NCI-H146 treated with DMSO at 0.1 percent for 48 hours (cell line): ENCODE results near the gene ANKH.
"Not testable (repeated sequence)": the region's sequence is repeated elsewhere in the genome, so short reads cannot be mapped to it uniquely, and the experiment has no call there.

ENCODE experiments used
- DNase-seq: peaks from one replicate; lab custom pipeline; 2025; ENCODE audit not compliant: unreplicated experiment; lab: John Stamatoyannopoulos, UW

Gene ANKH

DNA sequence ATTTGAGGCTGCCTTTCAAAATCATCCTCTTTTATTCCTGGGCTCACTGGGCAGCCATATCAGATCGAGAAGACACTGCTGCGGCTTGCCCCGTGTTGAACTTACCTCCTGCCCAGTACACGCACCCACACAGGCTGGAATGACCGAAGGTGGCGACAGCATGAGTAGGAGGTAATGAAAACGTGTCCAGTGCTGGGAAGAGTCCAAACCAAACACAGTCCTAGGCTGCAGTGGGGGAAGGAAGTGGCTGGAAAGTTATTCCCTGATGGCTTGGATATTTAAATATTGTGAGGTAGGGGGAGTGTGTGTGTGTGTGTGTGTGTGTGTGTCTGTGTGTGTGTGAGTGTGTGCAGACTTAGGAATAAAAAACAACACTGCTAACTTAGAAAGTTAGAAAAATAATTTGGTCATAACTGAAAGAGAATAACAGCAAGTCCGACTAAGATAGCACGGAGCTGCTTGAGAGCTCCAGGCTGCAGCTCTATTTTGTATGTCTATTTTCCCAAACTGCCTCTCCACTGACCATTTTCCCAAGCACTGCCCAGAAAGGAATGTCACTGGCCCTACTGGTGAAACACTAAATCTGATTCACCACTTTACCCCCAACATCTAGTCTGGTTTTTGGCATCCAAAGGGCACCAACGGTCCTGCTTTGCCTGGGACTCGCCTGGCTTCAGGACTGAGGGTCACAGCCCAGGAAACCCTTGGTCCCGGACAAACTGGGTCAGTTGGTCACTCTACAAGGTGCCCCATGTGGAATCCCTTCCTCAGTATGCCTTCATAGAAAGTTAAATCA lies 41.2 kb downstream of the ANKH start:
- DNase-seq, result no peak

DNA sequence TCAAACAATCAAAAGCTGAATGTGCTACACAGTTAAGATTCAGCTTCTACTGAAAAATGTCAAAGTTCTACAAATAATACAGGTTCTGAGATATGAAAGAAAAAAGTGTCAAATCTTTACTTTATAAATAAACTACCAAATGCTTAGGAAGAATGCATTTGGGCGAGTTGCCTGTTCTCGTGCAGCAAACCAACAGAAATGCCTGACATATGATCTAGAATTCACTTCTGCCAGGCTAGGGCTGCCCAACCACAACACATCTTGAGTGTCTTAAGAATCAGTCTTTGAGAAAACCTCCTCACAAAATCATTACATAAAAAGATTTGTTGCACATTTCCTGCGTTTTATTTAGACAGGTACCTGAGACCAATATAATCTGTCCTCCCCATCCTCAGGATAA lies 42.2 kb downstream of the ANKH start:
- no peak for DNase-seq

DNA sequence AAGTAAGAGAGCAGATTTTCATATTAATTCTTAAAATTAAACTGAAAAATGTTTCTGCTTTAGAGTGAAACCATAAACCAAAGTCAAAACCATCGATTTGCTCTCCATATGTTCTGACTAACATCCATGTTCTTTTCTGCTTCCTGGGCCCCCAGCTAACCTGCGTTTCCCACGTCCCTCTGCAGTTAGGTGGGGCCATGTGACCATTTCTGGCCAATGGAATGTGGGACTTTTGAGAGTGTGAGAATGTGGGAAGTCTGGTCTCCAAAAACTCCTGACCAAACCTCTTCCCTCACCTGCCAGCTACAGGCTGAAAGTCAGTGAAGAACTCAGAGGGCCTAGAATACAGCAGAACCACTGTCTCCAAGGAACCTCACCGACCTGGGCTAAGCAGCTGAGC lies 44.9 kb downstream of the ANKH start:
- DNase-seq, result no peak

DNA sequence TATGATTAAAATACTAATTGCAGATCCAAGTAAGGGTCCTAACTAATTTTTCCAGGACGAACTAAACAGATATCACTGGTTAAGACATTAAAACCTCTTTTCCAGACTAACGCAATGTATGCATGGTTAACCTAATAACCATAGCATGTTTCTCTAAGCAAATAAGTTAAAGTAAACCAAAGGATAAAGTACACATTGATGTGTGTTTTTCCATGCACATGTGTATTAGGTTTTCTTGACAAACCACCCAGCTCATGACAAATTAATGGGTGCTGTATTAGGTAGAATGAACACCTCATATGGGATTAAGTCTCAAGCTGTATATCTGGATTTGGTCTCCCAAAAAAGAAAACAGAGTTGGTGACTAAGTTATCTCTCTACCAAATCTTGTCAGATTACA lies 45.6 kb downstream of the ANKH start:
- DNase-seq, result no peak

DNA sequence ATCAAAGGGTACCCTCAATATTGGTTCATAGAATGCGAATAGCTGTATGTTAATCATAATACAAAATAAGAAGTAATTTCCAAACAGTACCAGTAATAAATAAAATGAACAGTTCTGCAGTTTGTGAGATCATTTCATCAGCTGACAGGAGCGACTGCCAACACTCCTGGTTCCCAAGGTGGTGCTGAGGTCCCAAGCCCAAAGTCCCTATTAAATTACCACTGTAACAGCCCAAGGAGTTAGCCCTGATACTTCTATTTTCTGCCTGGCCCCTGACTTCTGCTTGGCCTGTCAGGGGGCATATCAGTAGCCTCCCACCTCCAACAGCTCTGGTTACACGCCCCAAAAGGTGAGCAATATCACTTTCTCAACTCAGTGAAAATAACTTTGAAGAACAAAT lies 47.1 kb downstream of the ANKH start:
- no peak for DNase-seq

DNA sequence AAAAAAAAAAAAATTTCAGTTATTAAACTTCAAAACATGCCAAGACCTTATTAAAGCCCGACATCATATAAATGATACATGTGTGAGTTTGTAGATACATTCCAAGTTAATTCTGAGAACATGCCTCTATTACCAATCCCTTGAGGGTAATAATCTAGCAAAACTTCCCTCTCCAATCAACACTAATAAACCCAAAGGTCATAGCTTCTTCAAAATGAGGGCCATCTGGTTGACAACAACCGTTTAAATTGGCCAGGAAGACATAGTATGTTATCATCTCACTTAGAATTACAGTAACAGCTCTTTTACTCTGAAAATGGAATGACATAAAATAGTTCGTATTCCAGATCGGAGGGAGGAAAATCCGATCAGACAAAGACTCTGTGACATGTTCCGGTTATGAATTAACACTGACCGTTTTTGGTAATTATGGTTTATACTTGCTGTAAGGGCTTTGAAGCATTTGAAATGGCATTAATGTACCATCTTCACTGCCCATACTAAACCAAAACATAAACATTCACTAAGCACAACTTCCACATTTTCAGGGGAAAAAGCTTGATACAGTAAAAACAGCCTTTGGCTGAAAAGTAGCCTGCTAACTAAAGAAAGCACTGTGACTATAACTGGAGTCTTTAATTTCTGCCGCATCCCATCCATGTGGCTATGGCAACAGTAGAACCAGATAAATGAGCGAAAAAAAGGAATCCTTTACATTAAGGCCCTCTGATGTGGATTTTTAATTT lies 50.3 kb downstream of the ANKH start:
- no peak for DNase-seq

DNA sequence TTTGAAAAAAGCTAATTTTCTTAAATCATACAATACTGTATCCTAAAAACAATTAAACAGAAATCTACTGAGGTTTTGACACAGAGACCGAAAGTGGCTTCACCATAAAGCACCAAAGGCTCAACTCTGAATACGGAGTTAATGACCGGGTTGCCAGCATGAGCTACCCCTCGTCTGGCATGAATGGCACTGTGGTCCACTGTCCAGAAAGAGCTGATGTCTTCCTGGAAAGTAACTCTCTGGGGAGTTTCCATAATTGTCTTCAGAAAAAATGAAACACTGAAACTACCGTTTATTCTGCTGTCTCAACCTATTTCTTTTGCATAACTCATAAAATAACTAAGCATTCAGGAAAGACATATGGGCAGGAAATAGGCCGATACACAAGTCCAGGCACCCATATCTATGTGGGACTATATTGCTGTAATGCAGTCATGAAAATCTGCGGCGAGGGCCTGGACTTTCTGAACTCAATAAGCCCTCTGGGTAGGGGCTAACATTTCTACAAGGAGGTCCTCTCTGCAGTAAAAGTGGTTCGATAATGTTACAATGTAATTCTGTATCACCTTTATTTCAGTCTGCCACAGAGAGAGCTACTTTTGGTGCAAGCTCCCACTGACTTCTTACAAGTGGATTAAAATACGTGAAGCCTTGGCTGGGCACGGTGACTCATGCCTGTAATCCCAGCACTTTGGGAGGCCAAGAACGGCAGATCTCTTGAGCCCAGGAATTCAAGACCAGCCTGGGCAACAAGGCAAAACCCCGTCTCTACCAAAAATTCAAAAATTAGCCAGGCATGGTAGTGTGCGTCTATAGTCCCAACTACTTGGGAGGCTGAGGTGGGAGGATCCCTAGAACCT lies 52.4 kb downstream of the ANKH start:
- DNase-seq, result no peak

DNA sequence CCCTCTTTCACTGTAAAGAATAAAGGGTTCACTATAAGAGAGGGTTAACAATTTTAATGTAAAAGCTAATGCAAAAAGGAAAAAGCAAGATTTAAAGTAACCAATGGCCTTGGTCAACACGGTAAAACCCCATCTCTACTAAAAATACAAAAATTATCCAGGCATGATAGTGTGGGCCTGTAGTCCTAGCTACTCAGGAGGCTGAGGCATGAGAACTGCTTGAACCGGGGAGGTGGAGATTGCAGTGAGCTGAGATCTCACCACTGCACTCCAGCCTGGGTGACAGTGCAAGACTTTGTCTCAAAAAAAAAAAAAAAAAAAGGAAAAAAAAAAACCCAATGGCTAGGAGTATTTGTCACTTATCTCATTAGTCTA lies 53.8 kb downstream of the ANKH start:
- not testable (repeated sequence) for DNase-seq

DNA sequence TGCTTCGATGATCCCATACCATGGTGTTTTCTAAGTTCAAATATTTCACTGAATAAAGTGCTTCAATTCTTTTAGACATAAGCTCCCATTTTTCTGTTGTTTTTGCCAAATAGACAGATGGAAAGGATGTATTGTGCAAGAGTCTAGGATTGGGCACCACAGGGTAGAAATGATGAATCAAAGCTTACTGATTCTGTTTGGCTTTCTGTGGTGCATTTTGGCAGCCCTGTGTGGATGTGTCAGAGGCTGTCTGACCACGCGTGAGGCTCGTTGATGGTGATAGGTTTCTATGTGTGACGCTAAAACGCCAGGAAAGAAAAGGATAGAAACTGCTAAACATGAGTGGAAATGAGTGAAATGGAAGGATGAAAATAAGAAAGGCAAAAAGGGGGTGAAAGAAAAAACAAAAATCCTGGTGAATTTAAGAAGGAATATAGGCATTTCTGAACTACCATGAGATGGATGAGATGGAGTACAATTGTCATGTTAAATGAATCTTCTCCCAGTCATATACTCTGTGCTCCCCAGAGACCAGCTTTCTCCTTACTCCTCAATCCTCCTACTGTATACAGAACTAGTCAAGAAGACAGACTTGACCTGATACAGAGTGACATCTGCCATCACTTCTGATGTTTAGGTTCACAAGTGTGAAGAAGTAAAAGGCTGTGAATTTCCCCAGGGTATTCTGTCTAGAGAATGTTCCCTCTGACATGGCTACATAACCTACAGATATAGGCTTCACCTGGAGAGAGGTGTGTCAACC lies 54.4 kb downstream of the ANKH start:
- no peak for DNase-seq

DNA sequence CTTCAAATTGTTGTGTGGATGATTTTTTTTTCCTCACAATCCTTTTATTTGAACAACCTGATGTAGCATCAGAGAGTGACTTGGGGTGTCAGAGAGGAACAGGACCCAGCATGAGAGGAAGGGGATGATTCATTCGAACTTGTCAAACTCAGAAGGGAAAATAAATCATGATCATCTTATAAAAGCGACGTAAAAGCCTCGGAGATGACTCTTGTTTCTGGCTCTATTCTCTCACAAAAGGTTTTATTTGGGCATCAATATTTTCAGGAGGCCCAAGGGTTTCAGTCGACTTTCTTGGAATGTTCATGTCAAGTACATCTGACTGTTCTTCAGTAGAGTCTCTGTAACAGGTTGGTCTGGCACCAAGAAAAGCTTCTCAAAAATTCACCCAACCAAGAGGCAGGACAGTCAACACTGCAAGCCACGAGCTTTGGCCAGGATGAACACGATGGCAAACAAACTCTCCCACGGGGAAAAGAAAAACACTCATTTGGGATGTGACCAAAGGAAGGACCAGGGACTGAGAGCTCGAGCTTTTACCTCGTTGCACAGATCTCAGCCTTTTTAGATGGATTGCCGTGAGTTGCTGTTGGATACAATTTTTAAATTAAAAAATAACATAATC lies 55.1 kb downstream of the ANKH start:
- no peak for DNase-seq

DNA sequence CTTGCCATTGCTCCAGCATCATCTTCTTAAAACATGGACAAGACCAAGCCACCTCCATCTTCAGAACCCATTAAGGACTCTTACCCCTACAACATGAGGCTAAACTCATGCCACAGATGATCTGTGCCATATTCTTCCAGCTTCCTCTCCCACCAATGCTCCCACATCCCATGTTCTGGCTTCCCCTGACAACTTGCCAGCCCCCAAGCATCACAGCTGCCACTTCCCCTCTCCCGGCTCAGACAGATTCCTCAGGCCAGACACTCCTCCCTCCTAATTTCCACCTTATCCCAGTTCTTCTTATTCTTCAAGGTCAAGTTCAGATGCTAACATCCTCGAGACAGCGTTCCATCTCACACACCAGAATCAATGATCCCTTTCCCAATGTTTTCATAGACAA lies 57.8 kb downstream of the ANKH start:
- DNase-seq, result no peak

DNA sequence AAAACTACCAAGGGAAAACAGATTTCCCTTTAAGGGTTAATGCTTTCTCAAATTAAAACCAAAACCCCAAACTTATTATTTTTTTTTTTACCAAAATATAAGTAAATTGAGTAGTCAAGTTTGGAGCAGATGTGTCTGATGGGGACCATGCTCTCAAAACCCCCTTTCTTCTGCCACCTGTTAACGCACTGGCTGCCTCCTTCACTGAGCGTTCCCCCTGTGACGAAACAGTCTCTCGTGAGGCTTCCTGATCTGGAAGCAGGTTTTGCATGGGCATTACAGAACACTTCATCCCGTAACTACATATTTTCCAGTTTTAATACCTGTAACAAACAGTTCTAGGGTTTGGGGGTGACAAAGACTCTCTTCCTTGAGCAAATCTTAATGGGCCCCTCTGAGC lies 59.4 kb downstream of the ANKH start:
- no peak for DNase-seq

DNA sequence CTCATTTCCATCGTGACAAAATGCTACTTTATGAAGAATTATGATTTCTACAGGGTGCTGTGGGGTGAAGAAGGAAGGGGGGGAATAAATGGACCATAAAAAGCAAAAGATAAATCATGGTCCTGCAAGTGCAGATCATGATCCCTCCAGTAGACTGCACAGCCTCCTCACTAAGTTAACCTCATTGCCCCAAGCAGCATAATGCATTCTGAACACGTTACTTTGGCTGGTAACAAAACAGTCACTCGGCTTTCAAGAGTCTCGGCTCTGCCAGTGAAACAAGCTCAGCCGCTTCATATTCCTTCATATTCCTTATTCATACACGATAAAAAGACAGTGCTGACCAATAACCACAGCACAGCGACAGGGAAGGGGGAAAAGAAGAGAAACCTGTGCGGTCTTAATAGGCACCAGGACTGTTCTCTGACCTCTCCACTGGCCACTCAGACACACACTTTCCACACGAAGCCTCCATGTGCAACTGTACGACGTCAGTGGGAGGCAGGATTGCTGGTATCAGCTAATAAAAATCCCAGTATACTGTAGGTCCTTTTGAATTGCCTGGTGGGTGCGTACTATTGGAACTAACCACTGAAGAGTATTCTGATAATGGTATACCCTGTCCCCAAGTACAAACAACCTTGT lies 60.5 kb downstream of the ANKH start:
- no peak for DNase-seq

DNA sequence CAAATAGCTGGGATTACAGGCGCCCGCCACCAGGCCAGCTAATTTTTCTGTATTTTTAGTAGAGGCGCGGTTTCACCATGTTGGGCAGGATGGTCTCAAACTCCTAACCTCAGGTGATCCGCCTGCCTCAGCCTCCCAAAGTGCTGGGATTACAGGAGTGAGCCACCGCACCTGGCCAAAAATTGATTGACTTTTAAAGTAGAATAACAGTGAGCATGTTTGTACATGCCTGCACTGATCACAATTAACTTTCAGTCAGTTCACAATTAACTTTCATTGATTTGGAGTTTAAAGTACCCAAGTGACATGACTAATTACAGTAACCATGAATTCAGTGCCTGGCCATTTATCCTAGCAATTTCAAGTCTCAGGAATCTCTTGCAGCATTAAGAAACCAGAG lies 61.3 kb downstream of the ANKH start:
- no peak for DNase-seq

DNA sequence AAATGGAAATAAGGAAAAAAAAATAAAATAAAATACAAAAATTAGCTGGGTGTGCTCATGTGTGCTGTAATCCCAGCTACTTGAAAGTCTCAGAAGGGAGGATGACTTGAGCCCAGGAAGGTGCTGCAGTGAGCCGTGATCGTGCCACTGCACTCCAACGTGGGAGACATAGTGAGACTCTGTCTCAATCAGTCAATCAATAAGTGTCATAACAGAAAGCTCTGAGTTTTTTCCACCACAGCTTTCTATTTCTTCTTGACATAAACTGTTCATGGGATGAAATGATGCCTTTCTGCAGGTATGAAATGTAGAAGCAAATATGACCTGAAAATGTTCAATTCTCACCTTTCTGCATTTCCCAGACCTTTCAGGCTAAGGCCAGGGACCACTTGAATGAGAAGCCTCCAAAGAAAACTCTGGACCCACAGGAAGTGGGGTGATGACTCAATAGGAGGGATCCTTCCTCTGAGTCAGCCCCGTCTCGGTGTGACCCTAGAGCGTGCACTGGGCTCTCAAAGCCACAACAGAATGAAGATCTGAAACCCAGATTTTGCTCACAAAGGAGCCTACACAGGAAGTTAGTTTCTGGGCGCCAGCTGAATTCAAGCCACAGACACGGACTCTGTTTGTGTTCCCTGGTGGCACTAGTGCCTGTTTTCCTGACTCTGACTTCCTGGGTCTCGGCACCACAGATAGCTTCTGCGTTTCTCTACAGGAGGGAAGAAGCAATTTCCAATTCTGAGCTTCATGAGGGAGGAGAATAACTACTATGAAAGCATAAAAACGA lies 62.0 kb downstream of the ANKH start:
- DNase-seq, result no peak

DNA sequence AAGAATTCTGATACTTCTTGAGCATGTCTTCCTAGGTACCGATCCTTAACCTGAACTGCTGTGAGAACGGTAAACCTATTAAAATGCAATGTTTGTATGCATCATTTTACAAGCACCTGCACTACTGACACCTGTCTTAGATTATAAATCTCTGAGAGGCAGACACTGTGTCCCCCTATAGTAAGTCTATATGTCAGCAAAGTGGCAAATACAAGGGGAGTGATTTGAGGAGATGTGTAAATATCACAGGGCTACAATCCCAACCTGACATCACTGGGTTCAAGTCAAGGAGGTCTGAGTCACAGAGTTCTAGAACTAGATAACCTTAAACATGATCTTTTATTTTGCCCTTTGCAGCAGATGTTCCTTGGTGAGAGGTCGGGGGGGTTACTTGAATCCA lies 64.1 kb downstream of the ANKH start:
- DNase-seq, result no peak

DNA sequence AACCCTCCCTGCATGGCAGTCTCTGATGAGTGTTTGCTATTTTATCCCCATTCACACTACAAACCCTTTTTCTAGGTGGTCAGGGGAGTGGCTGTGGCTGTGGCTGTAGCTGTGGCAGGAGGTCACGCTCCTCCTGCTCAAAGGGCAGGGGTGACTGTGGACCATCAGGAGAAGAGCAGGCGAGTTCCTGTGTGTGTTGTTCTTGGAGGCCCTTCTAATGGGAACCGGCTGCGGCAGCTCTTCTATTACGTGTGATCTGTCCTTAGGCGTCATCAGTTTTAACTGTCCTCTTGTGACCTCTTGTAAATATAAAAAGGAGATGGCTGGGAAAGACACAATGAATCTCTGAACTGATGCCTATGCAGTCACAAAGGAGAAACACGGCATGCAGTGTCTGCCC lies 65.1 kb downstream of the ANKH start:
- DNase-seq, result no peak

DNA sequence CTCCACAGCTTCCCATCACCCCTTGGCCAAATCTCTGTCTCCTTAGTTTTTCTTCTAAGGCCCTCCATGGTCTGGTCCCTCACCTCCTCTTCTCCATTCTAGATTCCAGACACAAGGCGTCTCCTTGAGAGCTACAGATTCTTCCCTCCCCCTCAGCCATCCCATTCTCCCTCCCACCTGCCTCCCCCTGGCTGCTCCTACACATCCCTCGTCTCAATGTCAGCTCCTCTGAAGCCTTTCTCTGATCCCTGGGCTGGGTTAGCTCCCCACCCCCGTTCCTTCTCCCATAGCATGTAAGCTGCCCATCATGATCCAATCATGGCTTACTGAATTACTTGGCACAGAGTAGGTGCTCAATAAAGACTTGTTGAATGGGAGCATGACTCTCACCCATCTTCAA lies 69.0 kb downstream of the ANKH start:
- no peak for DNase-seq

DNA sequence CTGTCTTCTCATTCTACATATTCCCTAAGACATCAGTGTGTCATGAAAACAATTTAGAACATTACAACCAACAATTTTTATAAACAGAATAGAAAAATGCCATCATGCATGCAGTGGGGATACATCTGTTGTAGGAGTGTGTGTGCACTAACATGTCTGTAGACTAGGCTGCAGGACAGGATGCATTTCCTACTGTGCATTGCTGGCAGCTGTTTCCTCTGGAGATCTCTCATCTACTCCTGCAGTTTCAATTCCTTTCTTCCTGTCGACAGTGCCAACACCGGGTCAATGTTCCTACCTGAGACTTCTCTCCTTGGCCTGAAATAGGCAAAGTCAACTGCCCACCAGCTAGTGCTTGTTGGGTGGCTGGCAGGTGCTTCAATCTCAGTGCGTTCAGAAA lies 69.8 kb downstream of the ANKH start:
- DNase-seq, result no peak
